Prostate gland (tissue), 2 donors: ENCODE measurements around the gene PCNT. TPM values are rescaled to one million over a fixed set of nuclear protein-coding genes. Genes with fewer than 3 reads are reported as not detected.

Source experiments
- DNase-seq: peaks from one replicate; pipeline ENCODE4 v3.0.0-alpha.2; 2019; ENCODE audit warnings: low spot score
- H3K27ac ChIP-seq, 2 donors: fragments of 200-600 bp; sonication (generic); 2 replicates each; pipeline ENCODE4 v1.5.1; 2017 to 2019
- H3K27me3 ChIP-seq: fragments of 200-600 bp; sonication (generic); replicated peaks from 2 replicates; pipeline ENCODE4 v1.5.1; 2019; ENCODE audit not compliant: insufficient read depth
- H3K36me3 ChIP-seq, 2 donors: fragments of 200-600 bp; sonication (generic); 1 replicate in 1 of 2; 2 replicates in 1 of 2; pipeline versions ENCODE4 v1.5.1 to v1.8.1; 2017 to 2019
- H3K4me1 ChIP-seq: fragments of 200-600 bp; sonication (generic); replicated peaks from 2 replicates; pipeline ENCODE4 v1.5.1; 2019
- H3K4me3 ChIP-seq, 2 donors: fragments of 200-600 bp; sonication (generic); 2 replicates each; pipeline ENCODE4 v1.5.1; 2017 to 2019
- H3K9me3 ChIP-seq: fragments of 200-600 bp; sonication (generic); 2 replicates; pipeline ENCODE4 v1.5.1; 2017
- POLR2A ChIP-seq: fragments of 450-650 bp; IDR thresholded peaks from one replicate; pipeline ENCODE4 v1.6.1; 2016; ENCODE audit warnings: antibody characterized with exemption, mild to moderate bottlenecking
- POLR2AphosphoS5 ChIP-seq: sonication (generic); formaldehyde crosslinking; IDR thresholded peaks from one replicate; pipeline ENCODE4 v1.6.1; 2017; ENCODE audit warnings: antibody characterized with exemption
- WGBS: methylation state at CpG from one replicate; pipeline ENCODE4 v1.1.5; 2018; 5-methylcytosine and 5-hydroxymethylcytosine counted together
- intact Hi-C: fragments of 100-400 bp; cut with DNase I; formaldehyde crosslinking; loops from one replicate; pipeline ENCODE4 v1.14.2; 2022
- total RNA-seq, 2 donors: library from RNA; depleted of rRNA; stranded (reverse); fragments of >200 nt; gene quantifications; one replicate each; pipeline ENCODE4 v1.1.0, GENCODE V29; 2016
- TF ChIP-seq, protein P1 (sequence below), 4 experiments: fragments of 200-600 bp in 2 of 4; fragments of 450-650 bp in 2 of 4; sonication (generic) in 2 of 4; IDR thresholded peaks; 1 replicate in 3 of 4; 2 replicates in 1 of 4; pipeline ENCODE4 v1.5.1; 2016 to 2019; ENCODE audit warnings: antibody characterized with exemption in 4 of 4, mild to moderate bottlenecking in 2 of 4, moderate library complexity in 2 of 4

The PCNT gene
- total RNA-seq, 2 donors from 2014 or later = 33.8 to 70.9 TPM

DNA sequence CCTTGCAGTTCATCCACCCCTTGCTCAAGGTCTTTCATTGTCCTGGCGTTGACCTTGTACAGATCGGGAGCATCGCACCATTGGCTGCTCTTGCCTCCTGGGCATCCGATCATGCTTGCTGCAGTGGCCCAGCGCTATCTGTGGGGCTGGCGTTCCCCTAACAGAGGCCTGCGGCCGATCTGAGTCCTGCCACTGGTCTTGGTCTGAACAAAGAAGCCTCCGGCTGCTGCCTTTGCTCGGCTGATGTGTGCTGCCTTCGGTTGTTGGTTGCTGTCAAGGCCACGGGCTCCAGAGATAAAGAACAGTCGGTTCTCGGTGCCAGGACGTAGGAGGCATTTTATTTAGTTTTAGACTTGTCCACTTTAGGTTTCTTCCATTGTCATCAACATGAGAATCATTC, 39.0 kb downstream of the PCNT start:
- TF ChIP-seq, protein P1, sequence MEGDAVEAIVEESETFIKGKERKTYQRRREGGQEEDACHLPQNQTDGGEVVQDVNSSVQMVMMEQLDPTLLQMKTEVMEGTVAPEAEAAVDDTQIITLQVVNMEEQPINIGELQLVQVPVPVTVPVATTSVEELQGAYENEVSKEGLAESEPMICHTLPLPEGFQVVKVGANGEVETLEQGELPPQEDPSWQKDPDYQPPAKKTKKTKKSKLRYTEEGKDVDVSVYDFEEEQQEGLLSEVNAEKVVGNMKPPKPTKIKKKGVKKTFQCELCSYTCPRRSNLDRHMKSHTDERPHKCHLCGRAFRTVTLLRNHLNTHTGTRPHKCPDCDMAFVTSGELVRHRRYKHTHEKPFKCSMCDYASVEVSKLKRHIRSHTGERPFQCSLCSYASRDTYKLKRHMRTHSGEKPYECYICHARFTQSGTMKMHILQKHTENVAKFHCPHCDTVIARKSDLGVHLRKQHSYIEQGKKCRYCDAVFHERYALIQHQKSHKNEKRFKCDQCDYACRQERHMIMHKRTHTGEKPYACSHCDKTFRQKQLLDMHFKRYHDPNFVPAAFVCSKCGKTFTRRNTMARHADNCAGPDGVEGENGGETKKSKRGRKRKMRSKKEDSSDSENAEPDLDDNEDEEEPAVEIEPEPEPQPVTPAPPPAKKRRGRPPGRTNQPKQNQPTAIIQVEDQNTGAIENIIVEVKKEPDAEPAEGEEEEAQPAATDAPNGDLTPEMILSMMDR (IDR thresholded peaks at IDR 0.05) = no peak
- TF ChIP-seq POLR2AphosphoS5 (no peak), POLR2A (no peak)
- 91% methylated on average over 15 of the region's 15 CpGs for WGBS
- intact Hi-C loops = no loop called here

DNA sequence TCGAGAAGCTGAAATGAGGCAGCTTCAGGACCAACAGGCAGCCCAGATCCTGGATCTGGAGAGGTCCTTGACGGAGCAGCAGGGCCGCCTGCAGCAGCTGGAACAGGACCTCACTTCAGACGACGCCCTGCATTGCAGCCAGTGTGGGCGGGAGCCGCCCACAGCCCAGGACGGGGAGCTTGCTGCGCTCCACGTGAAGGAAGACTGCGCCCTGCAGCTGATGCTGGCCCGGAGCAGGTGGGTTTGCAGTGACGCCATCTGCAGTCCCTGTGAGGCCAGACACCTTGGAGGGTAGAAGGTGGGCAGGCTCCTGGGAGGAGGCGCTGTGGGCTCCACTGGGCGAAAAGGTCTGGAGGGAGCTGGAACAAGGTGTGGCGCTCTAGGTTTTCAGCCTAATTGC, 39.7 kb downstream of the PCNT start:
- Histone ChIP-seq H3K27me3 (no peaks in the 10 kb centered on the region), H3K9me3 (no peaks in the 10 kb centered on the region), H3K36me3 (peaks cover 0 to 5% of the 10 kb centered on the region in 2 donors), H3K4me3 (no peak overlapping the region), H3K4me1 (no peaks in the 10 kb centered on the region), H3K27ac (no peak overlapping the region)
- 89% methylated on average over 14 of the region's 16 CpGs for WGBS
- TF ChIP-seq, protein P1 (IDR thresholded peaks at IDR 0.05) = no peak
- TF ChIP-seq POLR2A (no peak), POLR2AphosphoS5 (no peak)
- DNase-seq = no peak
- intact Hi-C loops = no loop called here

More for the DNA sequence above, 39.0 kb downstream of the PCNT start:
- Histone ChIP-seq H3K9me3 (no peaks in the 10 kb centered on the region), H3K4me1 (no peaks in the 10 kb centered on the region), H3K36me3 (peaks cover 0 to 5% of the 10 kb centered on the region in 2 donors), H3K4me3 (no peak overlapping the region), H3K27me3 (no peaks in the 10 kb centered on the region), H3K27ac (no peak overlapping the region)
- DNase-seq = no peak

DNA sequence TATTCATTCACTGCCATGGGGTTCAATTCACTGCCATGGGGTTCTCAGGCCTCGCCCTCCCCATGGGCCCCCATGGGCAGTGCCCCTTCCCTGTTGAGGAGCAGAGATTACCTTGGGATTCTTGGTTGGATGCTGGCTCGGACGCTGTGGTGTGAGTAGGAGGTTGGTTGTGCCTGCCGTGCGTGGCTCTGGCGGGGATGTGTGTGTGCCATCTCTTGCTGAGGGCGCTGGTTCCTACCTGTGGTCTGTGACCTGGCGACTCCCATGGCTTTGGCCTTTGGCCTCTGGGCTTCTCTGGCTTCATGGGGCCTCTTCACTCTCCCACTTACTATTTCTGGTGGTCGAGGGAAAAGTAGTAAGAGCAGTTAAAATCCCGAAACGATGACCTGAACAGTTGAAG, 42.1 kb downstream of the PCNT start:
- TF ChIP-seq, protein P1 (IDR thresholded peaks at IDR 0.05) = no peak
- TF ChIP-seq POLR2A = no peak
- no peak for TF ChIP-seq POLR2AphosphoS5
- H3K27me3 ChIP-seq = no peaks in the 10 kb centered on the region
- H3K36me3 ChIP-seq = peaks cover 0 to 5% of the 10 kb centered on the region in 2 donors
- H3K27ac ChIP-seq = no peak overlapping the region
- H3K4me3 ChIP-seq = no peak overlapping the region
- H3K9me3 ChIP-seq = no peaks in the 10 kb centered on the region
- H3K4me1 ChIP-seq = no peaks in the 10 kb centered on the region
- intact Hi-C loops = no loop called here
- 94% methylated on average over 11 of the region's 11 CpGs for WGBS
- no peak for DNase-seq

DNA sequence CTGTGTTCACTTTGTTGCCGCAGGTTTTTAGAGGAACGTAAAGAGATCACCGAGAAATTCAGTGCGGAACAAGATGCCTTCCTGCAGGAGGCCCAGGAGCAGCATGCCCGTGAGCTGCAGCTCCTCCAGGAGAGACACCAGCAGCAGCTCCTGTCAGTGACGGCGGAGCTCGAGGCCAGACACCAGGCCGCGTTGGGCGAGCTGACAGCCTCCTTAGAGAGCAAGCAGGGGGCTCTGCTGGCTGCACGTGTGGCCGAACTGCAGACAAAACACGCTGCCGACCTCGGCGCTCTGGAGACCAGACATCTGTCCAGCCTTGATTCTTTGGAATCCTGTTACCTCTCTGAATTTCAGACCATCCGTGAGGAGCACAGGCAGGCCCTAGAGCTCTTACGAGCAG, 42.6 kb downstream of the PCNT start:
- H3K9me3 ChIP-seq = no peaks in the 10 kb centered on the region
- 90% methylated on average over 19 of the region's 19 CpGs for WGBS
- no peaks in the 10 kb centered on the region for H3K4me1 ChIP-seq
- intact Hi-C loops = no loop called here
- H3K36me3 ChIP-seq = peaks cover 0 to 5% of the 10 kb centered on the region in 2 donors
- no peak overlapping the region for H3K4me3 ChIP-seq
- TF ChIP-seq POLR2AphosphoS5 (no peak), POLR2A (no peak)
- TF ChIP-seq, protein P1 (IDR thresholded peaks at IDR 0.05) = no peak
- H3K27me3 ChIP-seq = no peaks in the 10 kb centered on the region
- DNase-seq = no peak
- H3K27ac ChIP-seq = no peak overlapping the region

DNA sequence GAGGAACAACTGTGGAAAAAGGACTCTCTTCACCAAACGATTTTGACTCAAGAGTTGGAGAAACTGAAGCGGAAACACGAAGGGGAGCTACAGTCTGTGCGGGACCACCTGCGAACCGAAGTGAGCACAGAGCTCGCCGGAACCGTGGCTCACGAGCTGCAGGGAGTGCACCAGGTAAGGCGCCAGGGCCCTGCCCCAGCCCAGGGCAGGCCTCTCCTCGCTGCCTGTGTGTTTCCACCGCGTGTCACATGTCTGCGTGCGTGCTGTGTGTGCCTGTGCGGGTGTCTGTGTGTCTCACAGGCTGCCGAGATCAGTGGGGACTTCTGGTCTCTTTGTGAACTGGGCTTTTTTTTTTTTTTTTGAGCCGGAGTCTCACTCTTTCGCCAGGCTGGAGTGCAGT, 43.0 kb downstream of the PCNT start:
- 98% methylated on average over 20 of the region's 20 CpGs for WGBS
- intact Hi-C loops = no loop called here
- no peak for DNase-seq
- Histone ChIP-seq H3K4me3 (no peak overlapping the region), H3K27me3 (no peaks in the 10 kb centered on the region), H3K4me1 (no peaks in the 10 kb centered on the region), H3K27ac (no peak overlapping the region), H3K9me3 (no peaks in the 10 kb centered on the region), H3K36me3 (peaks cover 0 to 5% of the 10 kb centered on the region in 2 donors)
- TF ChIP-seq, protein P1 (IDR thresholded peaks at IDR 0.05) = no peak
- no peak for TF ChIP-seq POLR2A
- TF ChIP-seq POLR2AphosphoS5 = no peak
